ENCODE results near the gene MRC2. TPM values are rescaled to one million over a fixed set of nuclear protein-coding genes. Genes with fewer than 3 reads are reported as not detected.
A peak's percentile ranks its signal among the peaks of the same experiment; 100 is the strongest.

MRC2 gene
- total and polyA plus RNA-seq, 2 of the 13 experiments (the other 11 are each of a cell fraction or from before 2014, with no cell fraction given), result not detected

- TF ChIP-seq NR2F1 (CRISPR knock-in tag; IDR thresholded peaks at IDR 0.05) (0 out of 4 replicates have a peak, but pooled peaks of 1 of the 2 experiments have one; percentile 30), ZNF510 (CRISPR knock-in tag; IDR thresholded peaks at IDR 0.05; ENCODE audit: low read depth) (no peak), ZNF34 (CRISPR knock-in tag; IDR thresholded peaks at IDR 0.05; ENCODE audit: borderline replicate concordance) (no peak), GPBP1L1 (CRISPR knock-in tag; IDR thresholded peaks at IDR 0.05) (no peak), ZNF251 (CRISPR knock-in tag; IDR thresholded peaks at IDR 0.05) (no peak), MTERF4 (CRISPR knock-in tag; IDR thresholded peaks at IDR 0.05) (no peak), RBAK (CRISPR knock-in tag; IDR thresholded peaks at IDR 0.05) (no peak)
These were observed 61.1 kb downstream of the MRC2 start (continued) for GRCh38 chr17:62688398-62689160.

GRCh38 chr17:62689441-62690167 lies 62.1 kb downstream of the MRC2 start:
- Histone ChIP-seq H3K9me3 (ENCODE audit: low read length) (no peaks in the 10 kb centered on the region), H3K4me2 (ENCODE audit: low read depth, low read length) (no peak overlapping the region), H3K9ac (ENCODE audit: insufficient read depth, low read depth, low read length) (no peak overlapping the region), H3K4me1 (ENCODE audit: insufficient read depth, low read length) (no peaks in the 10 kb centered on the region), H3K36me3 (replicated peaks in 1 of 2; ENCODE audit: control insufficient read depth in 1 of 2, insufficient read depth in 2 of 2, low read length in 2 of 2) (no peaks in the 10 kb centered on the region), H3K79me2 (ENCODE audit: insufficient read depth, low read length) (no peaks in the 10 kb centered on the region), H2AFZ (ENCODE audit: low read length) (no peak overlapping the region), H3K27me3 (ENCODE audit: control insufficient read depth in 1 of 2, insufficient read depth in 2 of 2, low read length in 2 of 2) (peaks cover 4 to 19% of the 10 kb centered on the region in 2 experiments; a peak in 4 of 5 replicates), H3K4me3 (replicated peaks in 1 of 3; ENCODE audit: insufficient read depth in 1 of 3, low read depth in 2 of 3, low read length in 3 of 3) (no peak overlapping the region), H3K27ac (ENCODE audit: extremely low read length, insufficient read depth, low read length) (no peak overlapping the region), H4K20me1 (ENCODE audit: insufficient read depth, low read length) (0 out of 2 replicates have a peak, but pooled peaks cover 7% of the 10 kb centered on the region)
- in situ Hi-C loops (cut with HindIII; ENCODE audit: extremely low pct_ligation_motif_present, low pct_unique_long_range_greater_than_20kb) (no loop called here), intact Hi-C loops (cut with micrococcal nuclease; ENCODE audit: unreplicated experiment) (no loop called here)
- WGBS (ENCODE audit: low lambda C conversion rate), result 57% methylated on average over 33 of the region's 37 CpGs
- no peak for ATAC-seq
- no TSS peak for BruUV-seq (replicated peaks)
- no peak for DNase-seq (ENCODE audit: low spot score)
- ChIA-PET POLR2A (no interaction called here), CTCF (ENCODE audit: low intra/inter-chr PET ratio, low total read pairs) (no interaction called here)
- no peak for FAIRE-seq
- TF ChIP-seq TCF7L2 (IDR thresholded peaks at IDR 0.05; ENCODE audit: low read depth, low read length) (no peak), CREB1 (IDR thresholded peaks at IDR 0.05) (no peak), CREB1 (CRISPR knock-in tag; IDR thresholded peaks at IDR 0.05) (no peak), ZNF616 (CRISPR knock-in tag; IDR thresholded peaks at IDR 0.05; ENCODE audit: low read depth) (no peak), ZNF547 (CRISPR knock-in tag; IDR thresholded peaks at IDR 0.05) (no peak), NCOA1 (CRISPR knock-in tag; IDR thresholded peaks at IDR 0.05) (no peak), ZNF572 (CRISPR knock-in tag; IDR thresholded peaks at IDR 0.05) (no peak), GRHL1 (CRISPR knock-in tag; conservative IDR thresholded peaks at IDR 0.05) (no peak), ZNF235 (CRISPR knock-in tag; IDR thresholded peaks at IDR 0.05; ENCODE audit: borderline replicate concordance) (no peak), KLF16 (CRISPR knock-in tag; IDR thresholded peaks at IDR 0.05) (no peak), ZNF607 (CRISPR knock-in tag; IDR thresholded peaks at IDR 0.05; ENCODE audit: borderline replicate concordance) (no peak), KLF13 (CRISPR knock-in tag; IDR thresholded peaks at IDR 0.05) (no peak)

All from HepG2 (cell line).